OCI-LY7 (cell line): ENCODE data around the gene LARP7. TPM values are rescaled to one million over a fixed set of nuclear protein-coding genes. Genes with fewer than 3 reads are reported as not detected.
A peak's percentile ranks its signal among the peaks of the same experiment; 100 is the strongest.

Source experiments
- Bru-seq: library from RNA; stranded (reverse); fragments of 400-500 nt; gene quantifications from one replicate; lab custom pipeline; 2021; lab: Mats Ljungman, UMichigan
- BruChase-seq, 2 experiments: library from RNA; stranded (reverse); fragments of 400-500 nt; gene quantifications; one replicate each; lab custom pipeline; 2021; lab: Mats Ljungman, UMichigan
- BruUV-seq: library from RNA; stranded (reverse); fragments of 400-500 nt; replicated peaks from 2 replicates; lab custom pipeline; 2021; lab: Mats Ljungman, UMichigan
- CTCF ChIA-PET: fragments of 300-600 bp; sonication (Branson Sonifier 250); formaldehyde crosslinking; loops from one replicate; lab custom pipeline; 2022; ENCODE audit warnings: antibody characterized with exemption; ENCODE audit not compliant: unreplicated experiment; lab: Charles Lee
- POLR2A ChIA-PET: fragments of 300-600 bp; sonication (Branson Sonifier 250); formaldehyde crosslinking; loops from one replicate; lab custom pipeline; 2022; ENCODE audit warnings: antibody characterized with exemption; lab: Charles Lee
- DNase-seq: peaks from one replicate; pipeline ENCODE4 v3.0.0-alpha.2; 2015; ENCODE audit warnings: low spot score
- H2AFZ ChIP-seq: fragments of 200-600 bp; sonication (generic), shearing (Covaris generic); 2 replicates; pipeline ENCODE4 v1.6.1; 2014; ENCODE audit warnings: mild to moderate bottlenecking, antibody characterized with exemption, low read length, moderate library complexity
- H3K27ac ChIP-seq: fragments of 200-600 bp; sonication (generic); 2 replicates; pipeline ENCODE4 v1.5.1; 2014; ENCODE audit warnings: mixed run types, low read depth, mild to moderate bottlenecking, moderate library complexity, low read length, inconsistent platforms; ENCODE audit not compliant: poor library complexity, severe bottlenecking
- H3K36me3 ChIP-seq: fragments of 200-600 bp; sonication (generic); 2 replicates; pipeline ENCODE4 v1.6.1; 2014; ENCODE audit warnings: mild to moderate bottlenecking, antibody characterized with exemption, low read length, moderate library complexity, mixed read lengths; ENCODE audit not compliant: insufficient read depth
- H3K4me1 ChIP-seq: fragments of 200-600 bp; sonication (generic); 2 replicates; pipeline ENCODE4 v1.5.1; 2014; ENCODE audit warnings: mild to moderate bottlenecking, low read length; ENCODE audit not compliant: insufficient read depth, poor library complexity, severe bottlenecking
- H3K4me2 ChIP-seq: fragments of 200-600 bp; sonication (generic); 2 replicates; pipeline ENCODE4 v1.6.1; 2014; ENCODE audit warnings: mild to moderate bottlenecking, low read length
- H3K4me3 ChIP-seq: fragments of 200-600 bp; sonication (generic); 2 replicates; pipeline ENCODE4 v1.5.1; 2014; ENCODE audit warnings: mild to moderate bottlenecking, low read depth, low read length; ENCODE audit not compliant: poor library complexity, severe bottlenecking
- H3K79me2 ChIP-seq: fragments of 200-600 bp; sonication (generic); 2 replicates; pipeline ENCODE4 v1.6.1; 2016; ENCODE audit warnings: low read depth, mild to moderate bottlenecking, low read length, moderate library complexity, mixed read lengths; ENCODE audit not compliant: insufficient read depth
- H3K9me2 ChIP-seq: fragments of 200-600 bp; sonication (generic); 2 replicates; pipeline ENCODE4 v1.6.1; 2016; ENCODE audit warnings: mild to moderate bottlenecking, low read length, mixed read lengths; ENCODE audit not compliant: insufficient read depth
- H3K9me3 ChIP-seq: fragments of 200-600 bp; sonication (generic); 2 replicates; pipeline ENCODE4 v1.6.1; 2014; ENCODE audit warnings: mild to moderate bottlenecking, mixed run types, low read length, mixed read lengths
- H4K20me1 ChIP-seq: fragments of 200-600 bp; sonication (generic); 2 replicates; pipeline ENCODE4 v1.6.1; 2014; ENCODE audit warnings: mild to moderate bottlenecking, antibody characterized with exemption, low read length, moderate library complexity, mixed read lengths; ENCODE audit not compliant: insufficient read depth
- CTCF ChIP-seq: fragments of 200-600 bp; sonication (generic); conservative IDR thresholded peaks from 2 replicates; pipeline ENCODE4 v1.5.1; 2014; ENCODE audit warnings: mild to moderate bottlenecking, antibody characterized with exemption, low read length, moderate library complexity, mixed read lengths
- EZH2phosphoT487 ChIP-seq: fragments of 200-600 bp; sonication (generic); IDR thresholded peaks from 2 replicates; pipeline ENCODE4 v1.6.1; 2018; ENCODE audit warnings: low read depth, borderline replicate concordance, mild to moderate bottlenecking, mixed run types, antibody characterized with exemption, low read length, moderate library complexity, mixed read lengths
- intact Hi-C: fragments of 100-400 bp; cut with micrococcal nuclease; formaldehyde crosslinking; loops from one replicate; pipeline ENCODE4 v1.10.0; 2022; ENCODE audit not compliant: unreplicated experiment
- long read RNA-seq: library from polyadenylated mRNA; stranded (forward); transcript quantifications from one replicate; pipeline ENCODE4 v2.0.0, GENCODE V29; 2022
- total RNA-seq, 2 experiments: library from RNA; depleted of rRNA in 1 of 2; stranded (reverse); fragments of >200 nt in 1 of 2; shearing (Covaris generic) in 1 of 2; gene quantifications; 2 replicates each; pipeline ENCODE4 v1.2.3, GENCODE V29; 2014 to 2022

LARP7 gene
- total RNA-seq (2014; rRNA removed; shearing (Covaris generic)) (35.0 and 61.3 TPM in 2 replicates), total RNA-seq (2022) (53.9 and 59.2 TPM in 2 replicates), Bru-seq, nascent RNA (percentile 87 among the genes with signal in this experiment), BruChase-seq, experiment 1, labeled RNA remaining after a 6-hour chase (percentile 88 among the genes with signal in this experiment), BruChase-seq, experiment 2, labeled RNA remaining after a 2-hour chase (percentile 90 among the genes with signal in this experiment)
- long read RNA-seq, transcript LARP7-201 (13 exons, 2,164 nt) = major isoform, 35 of 106 reads
- long read RNA-seq, transcript LARP7-202 (13 exons, 2,286 nt) = minor isoform, 33 of 106 reads
- long read RNA-seq, partial matches to known transcripts = 7 of 106 reads
- long read RNA-seq, other reads (novel, unspliced or antisense) = 27 of 106 reads

GRCh38 chr4:112636688-112637551, at the start of gene LARP7, which contains the start of gene ZGRF1:
Gene LARP7 (plus strand): TSS chr4:112637143. CDS start chr4:112644670, 7,527 bp downstream.
Gene ZGRF1 (minus strand): TSS chr4:112636909. CDS start chr4:112633176, 3,733 bp downstream.
- Histone ChIP-seq H2AFZ (peak within 1 kb of the TSS; percentile 91; the same call in 1 of the 2 replicates), H3K4me2 (peak within 1 kb of the TSS; percentile 97), H3K9me3 (no peaks in the 10 kb centered on the region), H3K79me2 (peaks cover 93% of the 10 kb centered on the region), H3K4me1 (peaks cover 33% of the 10 kb centered on the region), H3K4me3 (peak within 1 kb of the TSS; percentile 88), H4K20me1 (peaks cover 17% of the 10 kb centered on the region; the same call in 1 of the 2 replicates), H3K9me2 (no peaks in the 10 kb centered on the region), H3K36me3 (peaks cover 24% of the 10 kb centered on the region), H3K27ac (peak within 1 kb of the TSS; percentile 79)
- POLR2A ChIA-PET = interaction anchor here (0.6 to 1.2 kb wide), 3 partner anchors 9 to 351 kb away, joined by 3 to 7 read pairs (median 3); no protein-coding TSS in a partner anchor
- DNase-seq = peak; percentile 99
- TF ChIP-seq EZH2phosphoT487 (no peak), CTCF (peak; percentile 92)
- intact Hi-C loops = loop anchor here (1.0 to 10.0 kb wide), 6 partner anchors 60 to 1968 kb away; partner anchors contain the start of genes AP1AR, CAMK2D and FAM241A
- no TSS peak for BruUV-seq
- CTCF ChIA-PET = interaction anchor here (1.0 kb wide), 2 partner anchors 78 to 128 kb away, joined by 3 to 4 read pairs; no protein-coding TSS in a partner anchor

- no peaks in the 10 kb centered on the region for H3K9me2 ChIP-seq
- H2AFZ ChIP-seq = no peak overlapping the region
- no peaks in the 10 kb centered on the region for H4K20me1 ChIP-seq
- intact Hi-C loops = no loop called here
- H3K79me2 ChIP-seq = no peaks in the 10 kb centered on the region
- H3K4me1 ChIP-seq = no peaks in the 10 kb centered on the region
- POLR2A ChIA-PET = interaction anchor here (0.6 kb wide), 2 partner anchors 12 to 347 kb away, joined by 4 to 5 read pairs; no protein-coding TSS in a partner anchor
- H3K9me3 ChIP-seq = no peaks in the 10 kb centered on the region
- no peak for TF ChIP-seq CTCF
- TF ChIP-seq EZH2phosphoT487 = no peak
- CTCF ChIA-PET = no interaction called here
- no peak overlapping the region for H3K27ac ChIP-seq
- BruUV-seq = no TSS peak
- H3K4me3 ChIP-seq = no peak overlapping the region
- H3K4me2 ChIP-seq = no peak overlapping the region
- H3K36me3 ChIP-seq = peaks cover 51% of the 10 kb centered on the region
- DNase-seq = no peak
These were observed 47.7 kb upstream of the LARP7 start for GRCh38 chr4:112589206-112589605.
